IMR-90 (cell line): ENCODE results near the gene S100A8. TPM values are rescaled to one million over a fixed set of nuclear protein-coding genes. Genes with fewer than 3 reads are reported as not detected.

Experiments
- ATAC-seq: fragments of 200-7000 bp; cut with Tn5 transposase; 2 replicates; pipeline ENCODE4 v1.9.1; 2020; ENCODE audit warnings: low read depth, mild to moderate bottlenecking, moderate library complexity
- BruUV-seq: library from RNA; stranded (reverse); fragments of 400-500 nt; replicated peaks from 2 replicates; lab custom pipeline; 2021; lab: Mats Ljungman, UMichigan
- CTCF ChIA-PET: fragments of 300-600 bp; formaldehyde crosslinking; extraction: SDS; loops from one replicate; lab custom pipeline; 2021; ENCODE audit warnings: antibody characterized with exemption; lab: Yijun Ruan, JAX
- POLR2A ChIA-PET: fragments of 300-600 bp; sonication (Branson Sonifier 250); formaldehyde crosslinking; loops from one replicate; lab custom pipeline; 2022; ENCODE audit warnings: antibody characterized with exemption; ENCODE audit not compliant: unreplicated experiment; lab: Charles Lee
- DNase-seq: peaks from one replicate; pipeline ENCODE4 v3.0.0; 2013
- H2AFZ ChIP-seq: replicated peaks from 2 replicates; pipeline ENCODE3; 2013; ENCODE audit warnings: low read length, mild to moderate bottlenecking; ENCODE audit not compliant: poor library complexity
- H2AK5ac ChIP-seq: 2 replicates; pipeline ENCODE4 v1.6.1; 2013; ENCODE audit warnings: low read depth, low read length, inconsistent platforms
- H2AK9ac ChIP-seq: replicated peaks from 2 replicates; pipeline ENCODE3; 2013; ENCODE audit warnings: mild to moderate bottlenecking, low read depth, low read length, moderate library complexity; ENCODE audit not compliant: poor library complexity
- H2BK120ac ChIP-seq: 2 replicates; pipeline ENCODE4 v1.6.1; 2013; ENCODE audit warnings: low read depth, low read length, inconsistent platforms
- H2BK15ac ChIP-seq: 3 replicates; pipeline ENCODE4 v1.6.1; 2013; ENCODE audit warnings: low read depth, low read length, inconsistent platforms
- H2BK20ac ChIP-seq: 2 replicates; pipeline ENCODE4 v1.6.1; 2013; ENCODE audit warnings: low read depth, mild to moderate bottlenecking, inconsistent platforms, low read length, moderate library complexity
- H2BK5ac ChIP-seq: 2 replicates; pipeline ENCODE4 v1.6.1; 2013; ENCODE audit warnings: mild to moderate bottlenecking, low read depth, low read length, inconsistent platforms; ENCODE audit not compliant: poor library complexity, severe bottlenecking
- H3K14ac ChIP-seq: replicated peaks from 2 replicates; pipeline ENCODE4 v1.6.1; 2013; ENCODE audit warnings: low read depth, low read length, inconsistent platforms
- H3K18ac ChIP-seq: 2 replicates; pipeline ENCODE4 v1.6.1; 2013; ENCODE audit warnings: low read depth, low read length, control low read depth
- H3K23ac ChIP-seq: 2 replicates; pipeline ENCODE4 v1.6.1; 2013; ENCODE audit warnings: low read depth, low read length, inconsistent platforms
- H3K27ac ChIP-seq: 2 replicates; pipeline ENCODE4 v1.5.1; 2013; ENCODE audit warnings: mild to moderate bottlenecking, control low read depth, low read length; ENCODE audit not compliant: insufficient read depth
- H3K27me3 ChIP-seq: 2 replicates; pipeline ENCODE4 v1.6.1; 2013; ENCODE audit warnings: low read length; ENCODE audit not compliant: control insufficient read depth, insufficient read depth
- H3K36me3 ChIP-seq: 2 replicates; pipeline ENCODE4 v1.6.1; 2013; ENCODE audit warnings: low read length, mixed read lengths; ENCODE audit not compliant: control insufficient read depth, insufficient read depth
- H3K4ac ChIP-seq: 2 replicates; pipeline ENCODE4 v1.6.1; 2013; ENCODE audit warnings: low read depth, low read length, inconsistent platforms
- H3K4me1 ChIP-seq: 2 replicates; pipeline ENCODE4 v1.6.1; 2013; ENCODE audit warnings: low read length, mixed read lengths; ENCODE audit not compliant: control insufficient read depth, insufficient read depth
- H3K4me2 ChIP-seq: 2 replicates; pipeline ENCODE4 v1.6.1; 2013; ENCODE audit warnings: low read depth, mild to moderate bottlenecking, control low read depth, low read length, moderate library complexity
- H3K4me3 ChIP-seq: 2 replicates; pipeline ENCODE4 v1.5.1; 2013; ENCODE audit warnings: low read depth, mild to moderate bottlenecking, control low read depth, low read length, moderate library complexity; ENCODE audit not compliant: insufficient read depth
- H3K56ac ChIP-seq: 2 replicates; pipeline ENCODE4 v1.6.1; 2013; ENCODE audit warnings: low read length, inconsistent platforms; ENCODE audit not compliant: insufficient read depth; ENCODE audit errors: extremely low read depth
- H3K79me1 ChIP-seq, 2 experiments: 2 replicates each; pipeline ENCODE4 v1.6.1; 2013; ENCODE audit warnings: low read length in 2 of 2, inconsistent platforms in 1 of 2, low read depth in 1 of 2
- H3K9ac ChIP-seq: 2 replicates; pipeline ENCODE4 v1.6.1; 2013; ENCODE audit warnings: low read depth, low read length, control low read depth
- H3K9me1 ChIP-seq: 2 replicates; pipeline ENCODE4 v1.6.1; 2013; ENCODE audit warnings: low read length, inconsistent platforms; ENCODE audit not compliant: insufficient read depth
- H3K9me3 ChIP-seq: 2 replicates; pipeline ENCODE4 v1.6.1; 2013; ENCODE audit warnings: low read length; ENCODE audit not compliant: control insufficient read depth, insufficient read depth
- H4K20me1 ChIP-seq: 2 replicates; pipeline ENCODE4 v1.6.1; 2013; ENCODE audit warnings: low read length, inconsistent platforms; ENCODE audit not compliant: insufficient read depth
- H4K5ac ChIP-seq: 2 replicates; pipeline ENCODE4 v1.6.1; 2013; ENCODE audit warnings: mild to moderate bottlenecking, low read depth, low read length, control low read depth
- H4K8ac ChIP-seq, 2 experiments: 2 replicates each; pipeline ENCODE4 v1.6.1; 2013; ENCODE audit warnings: low read depth in 2 of 2, low read length in 2 of 2, control low read depth in 1 of 2, inconsistent platforms in 1 of 2
- H4K91ac ChIP-seq: 2 replicates; pipeline ENCODE4 v1.6.1; 2013; ENCODE audit warnings: low read depth, low read length, inconsistent platforms; ENCODE audit not compliant: insufficient read depth
- BHLHE40 ChIP-seq: fragments of 150-350 bp; IDR thresholded peaks from 2 replicates; pipeline ENCODE4 v1.6.1; 2016; ENCODE audit warnings: mild to moderate bottlenecking, low read depth, low read length
- CEBPB ChIP-seq: IDR thresholded peaks from 2 replicates; pipeline ENCODE4 v1.6.1; 2012; ENCODE audit warnings: low read depth, low read length, improper control_type of control experiment
- CHD1 ChIP-seq: IDR thresholded peaks from 2 replicates; pipeline ENCODE4 v1.6.1; 2012; ENCODE audit warnings: low read depth, low read length, improper control_type of control experiment
- CTCF ChIP-seq: conservative IDR thresholded peaks from 2 replicates; pipeline ENCODE4 v1.5.1; 2012; ENCODE audit warnings: mild to moderate bottlenecking, low read depth, low read length, improper control_type of control experiment
- MAFK ChIP-seq: IDR thresholded peaks from 2 replicates; pipeline ENCODE4 v1.6.1; 2012; ENCODE audit warnings: low read depth, low read length, improper control_type of control experiment
- MXI1 ChIP-seq: IDR thresholded peaks from 2 replicates; pipeline ENCODE4 v1.6.1; 2012; ENCODE audit warnings: low read depth, mild to moderate bottlenecking, low read length, moderate library complexity, borderline replicate concordance
- POLR2A ChIP-seq: IDR thresholded peaks from 2 replicates; pipeline ENCODE4 v1.6.1; 2012; ENCODE audit warnings: mild to moderate bottlenecking, low read depth, low read length
- RAD21 ChIP-seq: IDR thresholded peaks from 2 replicates; pipeline ENCODE4 v1.6.1; 2012; ENCODE audit warnings: low read length, improper control_type of control experiment
- SMC3 ChIP-seq: fragments of 150-350 bp; IDR thresholded peaks from 2 replicates; pipeline ENCODE4 v1.6.1; 2016; ENCODE audit warnings: low read depth, mild to moderate bottlenecking, antibody characterized with exemption, low read length, moderate library complexity
- WGBS, 2 experiments: methylation state at CpG; one replicate each; pipeline versions ENCODE4 v1.1.5 to v1.1.7; 2013; ENCODE audit warnings: missing lambda C conversion rate in 2 of 2; ENCODE audit not compliant: insufficient read length in 1 of 2; ENCODE audit errors: extremely low coverage in 2 of 2; 5-methylcytosine and 5-hydroxymethylcytosine counted together
- dilution Hi-C: fragments of 300-500 bp; cut with HindIII; formaldehyde crosslinking; loops from one replicate; pipeline ENCODE4 v1.14.3; 2018; ENCODE audit warnings: low sequenced_read_pairs; ENCODE audit not compliant: unreplicated experiment
- in situ Hi-C: fragments of 300-500 bp; cut with MboI; formaldehyde crosslinking; loops from 3 replicates; pipeline ENCODE4 v1.14.3; 2019; ENCODE audit warnings: low sequenced_read_pairs, inconsistent platforms, mixed read lengths
- intact Hi-C: fragments of 100-400 bp; cut with micrococcal nuclease; formaldehyde crosslinking; loops from 2 replicates; pipeline ENCODE4 v1.10.0; 2022
- polyA plus RNA-seq, 3 experiments: library from polyadenylated mRNA; depleted of rRNA; stranded (reverse); fragments of >200 nt; gene quantifications; 2 replicates each; pipeline ENCODE4 v1.2.3, GENCODE V29; 2012; ENCODE audit warnings: low replicate concordance in 1 of 3
- total RNA-seq: library from RNA; depleted of rRNA; stranded (reverse); fragments of >200 nt; gene quantifications from 2 replicates; pipeline ENCODE4 v1.2.3, GENCODE V29; 2012
- TF ChIP-seq, protein P1 (sequence below): fragments of 150-350 bp; IDR thresholded peaks from 2 replicates; pipeline ENCODE4 v1.6.1; 2016; ENCODE audit warnings: low read depth, mild to moderate bottlenecking, low read length, moderate library complexity, borderline replicate concordance

The S100A8 gene
- total and polyA plus RNA-seq, 2 of the 4 experiments (the other 2 are of a cell fraction), result not detected

GRCh38 chr1:153354515-153355193, 36.2 kb downstream of the S100A8 start:
- WGBS, 2 experiments, result no CpG with 5 or more reads among the region's 8 CpGs
- intact Hi-C loops, result no loop called here

More at GRCh38 chr1:153354515-153355193, 36.2 kb downstream of the S100A8 start:
- Histone ChIP-seq H3K9ac (no peak overlapping the region), H4K91ac (no peak overlapping the region), H2BK20ac (no peak overlapping the region), H2AK5ac (no peak overlapping the region), H3K36me3 (no peaks in the 10 kb centered on the region), H2AK9ac (no peak overlapping the region), H2BK5ac (no peak overlapping the region), H3K23ac (no peak overlapping the region), H3K4me2 (no peak overlapping the region), H3K27me3 (peaks cover 9% of the 10 kb centered on the region; the same call in 1 of the 2 replicates), H3K9me1 (no peaks in the 10 kb centered on the region), H2BK120ac (no peak overlapping the region), H3K4me1 (no peaks in the 10 kb centered on the region), H3K27ac (no peak overlapping the region), H4K20me1 (no peaks in the 10 kb centered on the region), H2AFZ (no peak overlapping the region), H2BK15ac (no peak overlapping the region), H4K5ac (no peak overlapping the region), H3K4ac (no peak overlapping the region), H3K56ac (no peak overlapping the region), H3K4me3 (no peak overlapping the region), H3K9me3 (no peaks in the 10 kb centered on the region), H3K14ac (no peak overlapping the region), H3K18ac (no peak overlapping the region), H3K79me1 (no peaks in the 10 kb centered on the region), H4K8ac (no peak overlapping the region)
- TF ChIP-seq SMC3 (no peak), MAFK (no peak), MXI1 (no peak), CEBPB (no peak), BHLHE40 (no peak), RAD21 (no peak), POLR2A (no peak), CHD1 (no peak), CTCF (no peak)
- TF ChIP-seq, protein P1, sequence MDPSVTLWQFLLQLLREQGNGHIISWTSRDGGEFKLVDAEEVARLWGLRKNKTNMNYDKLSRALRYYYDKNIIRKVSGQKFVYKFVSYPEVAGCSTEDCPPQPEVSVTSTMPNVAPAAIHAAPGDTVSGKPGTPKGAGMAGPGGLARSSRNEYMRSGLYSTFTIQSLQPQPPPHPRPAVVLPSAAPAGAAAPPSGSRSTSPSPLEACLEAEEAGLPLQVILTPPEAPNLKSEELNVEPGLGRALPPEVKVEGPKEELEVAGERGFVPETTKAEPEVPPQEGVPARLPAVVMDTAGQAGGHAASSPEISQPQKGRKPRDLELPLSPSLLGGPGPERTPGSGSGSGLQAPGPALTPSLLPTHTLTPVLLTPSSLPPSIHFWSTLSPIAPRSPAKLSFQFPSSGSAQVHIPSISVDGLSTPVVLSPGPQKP, result no peak
- in situ Hi-C loops (no loop called here), dilution Hi-C loops (no loop called here)
- CTCF ChIA-PET, result interaction anchor here (0.5 to 3.8 kb wide), 5 partner anchors 131 to 157 kb away, joined by 3 to 41 read pairs (median 5); no protein-coding TSS in a partner anchor
- ATAC-seq, result no peak
- POLR2A ChIA-PET, result no interaction called here
- DNase-seq, result no peak
- BruUV-seq, result no TSS peak
